ENCODE measurements around the gene PTPRN2. TPM values are rescaled to one million over a fixed set of nuclear protein-coding genes. Genes with fewer than 3 reads are reported as not detected.
"Not testable (repeated sequence)": the region's sequence is repeated elsewhere in the genome, so short reads cannot be mapped to it uniquely, and the experiment has no call there.

The PTPRN2 gene
- total RNA-seq, 4 donors from 2014 or later: 2.0 to 9.5 (median 2.6) TPM

DNA sequence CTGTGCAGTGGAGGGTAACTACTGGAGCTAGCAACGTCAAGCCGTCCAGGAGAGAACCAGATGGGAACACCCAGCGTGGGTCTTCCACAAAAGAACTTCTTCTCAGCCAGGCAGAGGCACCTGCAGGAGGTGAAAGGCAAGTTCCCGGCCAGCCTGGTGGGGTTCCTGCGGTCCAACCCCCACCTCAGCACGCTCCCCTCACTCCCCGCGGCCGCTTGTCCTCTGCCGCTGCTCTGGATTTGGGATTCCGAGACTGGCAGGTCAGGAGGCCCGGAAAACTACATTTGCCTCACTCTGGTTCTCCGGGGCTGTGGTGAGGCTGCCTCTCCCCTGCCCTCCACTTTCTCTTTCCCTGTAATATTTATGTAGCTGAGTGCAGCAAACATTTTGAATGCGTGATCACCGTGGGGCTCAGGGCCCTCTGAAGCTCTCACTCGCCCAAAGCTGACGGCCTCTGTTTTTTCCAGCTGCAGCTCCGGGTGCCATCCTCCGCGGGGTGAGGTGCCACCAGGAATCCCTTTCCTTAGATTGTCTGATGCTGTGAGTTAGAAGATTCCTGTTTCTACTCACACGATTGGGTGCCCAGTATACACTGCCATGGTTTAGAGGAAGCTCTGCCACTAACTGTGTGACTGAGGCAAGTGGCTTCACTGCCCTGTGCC, 884.0 kb downstream of the PTPRN2 start:
- no peak for ATAC-seq (ENCODE audit: low FRiP score)
- no peak for DNase-seq (ENCODE audit: low spot score)
- TF ChIP-seq, protein P1, sequence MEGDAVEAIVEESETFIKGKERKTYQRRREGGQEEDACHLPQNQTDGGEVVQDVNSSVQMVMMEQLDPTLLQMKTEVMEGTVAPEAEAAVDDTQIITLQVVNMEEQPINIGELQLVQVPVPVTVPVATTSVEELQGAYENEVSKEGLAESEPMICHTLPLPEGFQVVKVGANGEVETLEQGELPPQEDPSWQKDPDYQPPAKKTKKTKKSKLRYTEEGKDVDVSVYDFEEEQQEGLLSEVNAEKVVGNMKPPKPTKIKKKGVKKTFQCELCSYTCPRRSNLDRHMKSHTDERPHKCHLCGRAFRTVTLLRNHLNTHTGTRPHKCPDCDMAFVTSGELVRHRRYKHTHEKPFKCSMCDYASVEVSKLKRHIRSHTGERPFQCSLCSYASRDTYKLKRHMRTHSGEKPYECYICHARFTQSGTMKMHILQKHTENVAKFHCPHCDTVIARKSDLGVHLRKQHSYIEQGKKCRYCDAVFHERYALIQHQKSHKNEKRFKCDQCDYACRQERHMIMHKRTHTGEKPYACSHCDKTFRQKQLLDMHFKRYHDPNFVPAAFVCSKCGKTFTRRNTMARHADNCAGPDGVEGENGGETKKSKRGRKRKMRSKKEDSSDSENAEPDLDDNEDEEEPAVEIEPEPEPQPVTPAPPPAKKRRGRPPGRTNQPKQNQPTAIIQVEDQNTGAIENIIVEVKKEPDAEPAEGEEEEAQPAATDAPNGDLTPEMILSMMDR (IDR thresholded peaks at IDR 0.05): no peak

- DNase-seq (ENCODE audit: low spot score) (no peak), ATAC-seq (ENCODE audit: low FRiP score) (no peak)
- TF ChIP-seq, protein P1 (IDR thresholded peaks at IDR 0.05): no peak
Measured at GRCh38 chr7:157703131-157703530, 884.5 kb downstream of the PTPRN2 start.

DNA sequence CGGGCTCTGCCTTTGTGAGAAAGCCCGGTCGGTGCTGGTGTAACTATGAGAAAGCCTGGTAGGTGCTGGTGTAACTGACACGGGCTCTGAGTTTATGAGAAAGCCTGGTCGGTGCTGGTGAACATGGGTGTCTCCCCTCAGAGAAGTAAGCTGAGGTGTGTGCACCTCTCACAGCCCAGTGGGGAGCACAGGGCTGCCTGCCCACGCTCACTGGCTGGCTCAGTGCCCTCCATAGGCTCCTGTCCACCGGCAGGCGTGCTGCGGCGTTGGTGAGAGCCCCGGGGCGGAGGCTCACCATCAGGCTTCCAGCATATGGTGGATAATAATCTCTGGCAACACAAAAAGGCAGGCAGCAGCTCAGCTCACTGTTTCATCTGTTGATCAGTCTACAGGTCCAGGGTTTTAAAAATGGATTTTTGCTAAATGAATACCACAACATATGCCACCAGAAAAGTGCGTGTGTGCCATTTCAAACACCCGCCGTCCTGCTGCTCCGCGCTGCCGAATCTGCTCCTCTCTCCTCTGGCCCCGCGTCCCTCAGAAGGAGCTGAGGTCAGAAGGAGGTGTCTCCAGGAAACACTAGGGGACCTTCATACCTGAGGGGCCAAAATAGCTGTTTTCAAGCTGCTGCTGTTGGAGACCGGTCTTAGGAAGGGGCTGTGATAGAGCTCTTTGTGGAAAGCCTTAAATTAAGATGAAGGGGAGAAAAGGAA, 885.2 kb downstream of the PTPRN2 start:
- DNase-seq (ENCODE audit: low spot score) (no peak), ATAC-seq (ENCODE audit: low FRiP score) (no peak)
- TF ChIP-seq, protein P1 (IDR thresholded peaks at IDR 0.05): no peak

DNA sequence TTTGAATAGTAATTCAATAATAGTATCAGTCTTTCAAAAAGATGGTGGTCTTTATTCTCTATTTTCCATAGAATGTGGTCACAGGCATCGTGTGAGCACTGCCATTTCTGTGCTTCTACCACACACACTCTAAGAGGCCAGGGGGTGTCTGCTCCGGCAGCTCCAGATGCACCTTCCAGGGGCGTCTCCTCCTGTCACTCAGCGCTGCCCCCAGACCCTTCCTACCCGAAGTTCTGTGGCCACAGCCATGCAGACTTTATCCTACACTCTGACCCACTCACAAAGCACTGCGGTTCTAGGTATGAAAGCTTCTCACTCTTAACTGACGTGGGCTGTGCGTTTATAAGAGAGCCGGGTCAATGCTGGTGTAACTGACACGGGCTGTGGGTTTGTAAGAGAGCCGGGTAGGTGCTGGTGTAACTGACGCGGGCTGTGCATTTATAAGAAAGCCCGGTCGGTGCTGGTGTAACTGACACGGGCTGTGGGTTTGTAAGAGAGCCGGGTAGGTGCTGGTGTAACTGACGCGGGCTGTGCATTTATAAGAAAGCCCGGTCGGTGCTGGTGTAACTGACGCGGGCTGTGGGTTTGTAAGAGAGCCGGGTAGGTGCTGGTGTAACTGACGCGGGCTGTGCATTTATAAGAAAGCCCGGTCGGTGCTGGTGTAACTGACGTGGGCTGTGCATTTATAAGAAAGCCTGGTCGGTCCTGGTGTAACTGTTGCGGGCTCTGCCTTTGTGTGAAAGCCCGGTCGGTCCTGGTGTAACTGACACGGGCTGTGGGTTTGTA, 886.0 kb downstream of the PTPRN2 start:
- not testable (repeated sequence) for DNase-seq (ENCODE audit: low spot score); ATAC-seq (ENCODE audit: low FRiP score)

DNA sequence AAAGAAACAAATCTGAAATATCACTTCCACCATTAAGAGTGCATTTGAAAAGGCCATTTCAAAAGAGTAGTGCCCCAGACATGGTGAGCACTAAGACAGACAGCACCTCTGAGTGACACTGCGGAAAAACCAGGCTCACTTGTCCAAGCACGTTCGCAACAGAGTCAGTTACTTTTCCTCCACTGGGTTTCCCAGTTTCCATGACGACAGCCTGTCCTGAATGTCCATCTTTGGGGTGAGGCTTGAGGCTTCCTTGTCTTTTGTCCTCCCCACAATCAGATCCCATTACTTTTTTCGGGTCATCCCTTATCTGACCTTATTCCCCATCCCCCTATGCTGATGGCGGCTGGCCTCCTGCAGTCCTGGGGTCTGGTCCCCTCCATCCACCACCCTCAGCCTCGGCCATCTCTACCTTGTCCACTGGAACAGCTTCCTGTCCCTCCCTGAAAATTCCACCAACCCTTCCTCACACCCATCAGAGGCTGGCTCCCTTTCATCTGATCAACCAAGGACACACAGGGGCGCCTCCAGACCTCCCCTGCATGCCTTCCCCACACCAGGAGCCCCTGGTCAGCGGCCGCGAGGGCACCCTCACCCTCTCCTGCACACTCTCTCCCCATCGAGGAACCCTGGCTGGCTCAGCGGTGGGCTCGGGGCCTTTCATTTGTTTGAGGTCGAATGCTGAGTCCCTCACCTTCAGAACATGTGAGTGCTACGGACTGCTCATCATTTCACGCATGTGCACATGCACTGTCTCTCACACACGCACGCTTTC, 887.2 kb downstream of the PTPRN2 start:
- no peak for DNase-seq (ENCODE audit: low spot score)
- no peak for ATAC-seq (ENCODE audit: low FRiP score)
- TF ChIP-seq, protein P1 (IDR thresholded peaks at IDR 0.05): no peak

- TF ChIP-seq, protein P1 (IDR thresholded peaks at IDR 0.05): no peak
- DNase-seq (ENCODE audit: low spot score): no peak
- ATAC-seq (ENCODE audit: low FRiP score): no peak
Measured at GRCh38 chr7:157699357-157700013, 888.1 kb downstream of the PTPRN2 start.

- not testable (repeated sequence) for DNase-seq (ENCODE audit: low spot score); ATAC-seq (ENCODE audit: low FRiP score)
Measured at GRCh38 chr7:157697287-157697686, 890.3 kb downstream of the PTPRN2 start.

DNA sequence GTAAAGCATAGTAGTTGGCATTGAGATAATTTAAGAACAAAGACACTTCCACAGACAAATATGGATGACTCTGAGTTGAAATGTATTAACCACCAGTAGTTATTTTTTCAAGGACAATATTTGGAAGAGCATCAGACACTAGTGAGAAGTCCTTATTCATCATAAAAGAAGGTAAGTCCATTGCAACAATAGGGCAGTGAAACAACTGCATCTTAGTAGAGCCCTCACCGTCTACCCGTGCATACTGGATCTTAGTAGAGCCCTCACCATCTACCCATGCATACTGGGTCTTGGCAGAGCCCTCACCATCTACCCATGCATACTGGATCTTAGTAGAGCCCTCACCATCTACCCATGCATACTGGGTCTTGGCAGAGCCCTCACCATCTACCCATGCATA, 892.0 kb downstream of the PTPRN2 start:
- not testable (repeated sequence) for DNase-seq (ENCODE audit: low spot score); ATAC-seq (ENCODE audit: low FRiP score)

Data from omental fat pad (tissue), 4 donors.